PC-9 (cell line): ENCODE results near the gene GSC. TPM values are rescaled to one million over a fixed set of nuclear protein-coding genes. Genes with fewer than 3 reads are reported as not detected.

Experiments
- BruUV-seq: library from RNA; stranded (reverse); fragments of 400-500 nt; replicated peaks from 2 replicates; lab custom pipeline; 2021; lab: Mats Ljungman, UMichigan
- CTCF ChIA-PET: fragments of 300-600 bp; sonication (Branson Sonifier 250); formaldehyde crosslinking; loops from one replicate; lab custom pipeline; 2022; ENCODE audit warnings: antibody characterized with exemption; lab: Charles Lee
- POLR2A ChIA-PET: fragments of 300-600 bp; sonication (Branson Sonifier 250); formaldehyde crosslinking; loops from one replicate; lab custom pipeline; 2022; ENCODE audit warnings: antibody characterized with exemption; ENCODE audit not compliant: unreplicated experiment; lab: Charles Lee
- DNase-seq, 2 experiments: peaks; one replicate each; pipeline versions ENCODE4 v3.0.0 to v3.0.0-alpha.2; 2015 to 2022; ENCODE audit warnings: mixed read lengths in 1 of 2
- H2AFZ ChIP-seq: fragments of 200-600 bp; sonication (generic); 2 replicates; pipeline ENCODE4 v1.8.1; 2017; ENCODE audit warnings: antibody characterized with exemption
- H3F3A ChIP-seq: fragments of 200-600 bp; sonication (generic); 2 replicates; pipeline ENCODE4 v1.8.1; 2017; ENCODE audit warnings: antibody characterized with exemption, mild to moderate bottlenecking, low read depth; ENCODE audit not compliant: insufficient read depth
- H3K27ac ChIP-seq: fragments of 200-600 bp; sonication (generic); 2 replicates; pipeline ENCODE4 v1.6.1; 2016; ENCODE audit warnings: mixed run types
- H3K27me3 ChIP-seq: fragments of 200-600 bp; sonication (generic); 2 replicates; pipeline ENCODE4 v1.6.1; 2016; ENCODE audit warnings: low read depth, mixed run types; ENCODE audit not compliant: insufficient read depth
- H3K36me3 ChIP-seq: fragments of 200-600 bp; sonication (generic); 2 replicates; pipeline ENCODE4 v1.6.1; 2016; ENCODE audit warnings: low read depth, mixed run types
- H3K4me1 ChIP-seq: fragments of 200-600 bp; sonication (generic); replicated peaks from 2 replicates; pipeline ENCODE4 v1.6.1; 2016; ENCODE audit warnings: mixed run types; ENCODE audit not compliant: insufficient read depth
- H3K4me2 ChIP-seq: fragments of 200-600 bp; sonication (generic); 2 replicates; pipeline ENCODE4 v1.6.1; 2017; ENCODE audit warnings: mixed run types
- H3K4me3 ChIP-seq: fragments of 200-600 bp; sonication (generic); 2 replicates; pipeline ENCODE4 v1.6.1; 2016; ENCODE audit warnings: mixed run types
- H3K79me2 ChIP-seq: fragments of 200-600 bp; sonication (generic); 2 replicates; pipeline ENCODE4 v1.6.1; 2017; ENCODE audit warnings: low read depth, mixed run types
- H3K9me2 ChIP-seq: fragments of 200-600 bp; sonication (generic); 2 replicates; pipeline ENCODE4 v1.8.1; 2017; ENCODE audit warnings: mild to moderate bottlenecking; ENCODE audit not compliant: insufficient read depth
- H3K9me3 ChIP-seq: fragments of 200-600 bp; sonication (generic); 2 replicates; pipeline ENCODE4 v1.8.1; 2016; ENCODE audit warnings: low read depth; ENCODE audit not compliant: insufficient read depth
- H4K20me1 ChIP-seq: fragments of 200-600 bp; sonication (generic); 2 replicates; pipeline ENCODE4 v1.8.1; 2017; ENCODE audit not compliant: insufficient read depth
- CTCF ChIP-seq: fragments of 200-600 bp; sonication (generic); conservative IDR thresholded peaks from 2 replicates; pipeline ENCODE4 v1.6.1; 2017; ENCODE audit warnings: mixed run types, antibody characterized with exemption, mild to moderate bottlenecking, moderate library complexity
- EZH2 ChIP-seq: fragments of 200-600 bp; sonication (generic); IDR thresholded peaks from 2 replicates; pipeline ENCODE4 v1.8.0; 2017; ENCODE audit warnings: antibody characterized with exemption, low read depth
- intact Hi-C: fragments of 100-400 bp; cut with micrococcal nuclease; formaldehyde crosslinking; loops from one replicate; pipeline ENCODE4 v1.10.0; 2022; ENCODE audit not compliant: unreplicated experiment
- total RNA-seq: library from RNA; stranded (reverse); gene quantifications from 2 replicates; pipeline ENCODE4 v1.2.3, GENCODE V29; 2021

GSC gene
- total RNA-seq, 1 experiment from 2014 or later = not detected

GRCh38 chr14:94746131-94746530, 23.8 kb downstream of the GSC start:
- Histone ChIP-seq H3K4me1 (no peaks in the 10 kb centered on the region), H3K4me2 (no peak overlapping the region), H3K27me3 (0 out of 2 replicates have a peak, but pooled peaks cover 21% of the 10 kb centered on the region), H3K9me2 (no peaks in the 10 kb centered on the region), H3K4me3 (no peak overlapping the region), H3K9me3 (no peaks in the 10 kb centered on the region), H3K79me2 (no peaks in the 10 kb centered on the region), H2AFZ (no peak overlapping the region), H3F3A (no peaks in the 10 kb centered on the region), H3K27ac (no peak overlapping the region), H3K36me3 (no peaks in the 10 kb centered on the region), H4K20me1 (no peaks in the 10 kb centered on the region)
- intact Hi-C loops = no loop called here
- CTCF ChIA-PET = no interaction called here
- no peak for DNase-seq
- TF ChIP-seq CTCF = no peak
- TF ChIP-seq EZH2 = no peak
- no TSS peak for BruUV-seq
- POLR2A ChIA-PET = no interaction called here

- Histone ChIP-seq H4K20me1 (no peaks in the 10 kb centered on the region), H3K27me3 (peaks cover 21% of the 10 kb centered on the region; the same call in 1 of the 2 replicates), H3K27ac (no peak overlapping the region), H3K4me3 (no peak overlapping the region), H3K36me3 (no peaks in the 10 kb centered on the region), H3K9me2 (no peaks in the 10 kb centered on the region), H3K4me1 (no peaks in the 10 kb centered on the region), H2AFZ (no peak overlapping the region), H3K79me2 (no peaks in the 10 kb centered on the region), H3K9me3 (no peaks in the 10 kb centered on the region), H3F3A (no peaks in the 10 kb centered on the region), H3K4me2 (no peak overlapping the region)
- no TSS peak for BruUV-seq
- intact Hi-C loops = no loop called here
- no peak for DNase-seq
- TF ChIP-seq EZH2 (no peak), CTCF (no peak)
- POLR2A ChIA-PET = no interaction called here
- CTCF ChIA-PET = no interaction called here
These were observed 31.2 kb downstream of the GSC start for GRCh38 chr14:94738751-94739150.

GRCh38 chr14:94738097-94738496, 31.8 kb downstream of the GSC start:
- POLR2A ChIA-PET = no interaction called here
- no TSS peak for BruUV-seq
- Histone ChIP-seq H3K36me3 (no peaks in the 10 kb centered on the region), H3K27ac (no peak overlapping the region), H4K20me1 (no peaks in the 10 kb centered on the region), H3K4me2 (no peak overlapping the region), H3K9me3 (no peaks in the 10 kb centered on the region), H3F3A (no peaks in the 10 kb centered on the region), H3K9me2 (no peaks in the 10 kb centered on the region), H2AFZ (no peak overlapping the region), H3K27me3 (peaks cover 20% of the 10 kb centered on the region; the same call in 1 of the 2 replicates), H3K4me3 (no peak overlapping the region), H3K79me2 (no peaks in the 10 kb centered on the region), H3K4me1 (no peaks in the 10 kb centered on the region)
- DNase-seq = no peak
- intact Hi-C loops = no loop called here
- CTCF ChIA-PET = no interaction called here
- TF ChIP-seq EZH2 (no peak), CTCF (no peak)
